ENCODE measurements around the gene GID4.
A peak's percentile ranks its signal among the peaks of the same experiment; 100 is the strongest.

The GID4 gene

DNA sequence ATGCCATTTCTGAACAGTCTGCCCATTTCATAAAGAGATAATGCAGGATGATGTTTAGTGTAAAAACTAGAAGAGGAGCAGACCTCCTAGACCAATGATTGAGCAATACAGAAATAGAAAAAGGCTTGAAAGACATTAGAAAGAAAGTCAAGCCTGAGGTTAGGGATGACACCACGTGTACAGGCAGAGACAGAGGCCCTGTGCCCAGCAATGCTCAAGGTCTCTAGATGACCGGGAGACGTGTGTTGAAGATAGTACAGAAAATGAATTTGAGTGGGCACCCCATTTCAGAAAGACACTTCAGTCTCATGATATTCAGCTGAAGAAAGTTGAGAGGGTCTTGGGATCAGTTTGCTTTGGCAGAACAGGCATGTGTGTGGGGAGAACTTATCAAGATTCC lies 5.4 kb downstream of the GID4 start:
- no peak for DNase-seq (ENCODE audit: low spot score)

GRCh38 chr17:18045691-18046350 lies 6.6 kb downstream of the GID4 start:
- DNase-seq (ENCODE audit: low spot score), result no peak

DNA sequence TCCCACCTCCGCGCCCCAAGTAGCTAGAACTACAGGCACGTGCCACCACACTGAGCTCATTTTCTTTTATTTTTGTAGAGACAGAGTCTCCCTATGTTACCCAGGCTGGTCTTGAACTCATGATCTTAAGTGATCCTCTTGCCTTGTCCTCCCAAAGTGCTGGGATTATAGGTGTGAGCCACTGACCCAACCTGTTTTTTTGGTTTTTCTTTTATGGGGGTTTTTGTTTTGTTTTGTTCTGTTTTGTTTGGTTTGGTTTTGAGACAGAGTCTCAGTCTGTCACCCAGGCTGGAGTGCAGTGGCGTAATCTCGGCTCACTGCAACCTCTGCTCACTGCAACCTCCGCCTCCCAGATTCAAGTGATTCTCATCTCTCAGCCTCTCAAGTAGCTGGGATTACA lies 16.4 kb downstream of the GID4 start:
- no peak for DNase-seq (ENCODE audit: low spot score)

GRCh38 chr17:18056214-18056613 lies 17.0 kb downstream of the GID4 start:
- DNase-seq (ENCODE audit: low spot score), result no peak

GRCh38 chr17:18059283-18059682 lies 20.1 kb downstream of the GID4 start:
- no peak for DNase-seq (ENCODE audit: low spot score)

GRCh38 chr17:18064053-18064452 lies 24.8 kb downstream of the GID4 start:
- no peak for DNase-seq (ENCODE audit: low spot score)

- no peak for DNase-seq (ENCODE audit: low spot score)
Measured at GRCh38 chr17:18065546-18065945, 26.3 kb downstream of the GID4 start.

DNA sequence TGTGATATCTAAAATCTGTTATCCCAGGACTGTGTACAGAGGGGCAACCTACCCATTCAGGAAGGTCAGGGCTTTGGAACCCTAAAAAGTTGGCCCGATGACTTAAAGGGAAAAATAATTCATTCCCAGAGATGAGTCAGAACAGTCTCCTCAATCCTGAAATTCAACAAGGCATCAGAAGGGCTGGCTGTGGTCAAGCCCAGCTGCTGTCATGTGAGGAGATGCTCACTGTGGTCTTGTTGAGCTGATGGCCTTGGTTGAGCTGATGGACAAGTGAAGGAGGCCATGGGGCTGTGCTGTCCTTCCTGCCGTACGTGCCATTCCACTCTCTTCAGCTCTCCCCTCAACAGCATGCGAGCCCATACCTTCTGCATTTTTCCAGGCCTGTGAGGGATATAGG lies 27.7 kb downstream of the GID4 start:
- DNase-seq (ENCODE audit: low spot score), result no peak

DNA sequence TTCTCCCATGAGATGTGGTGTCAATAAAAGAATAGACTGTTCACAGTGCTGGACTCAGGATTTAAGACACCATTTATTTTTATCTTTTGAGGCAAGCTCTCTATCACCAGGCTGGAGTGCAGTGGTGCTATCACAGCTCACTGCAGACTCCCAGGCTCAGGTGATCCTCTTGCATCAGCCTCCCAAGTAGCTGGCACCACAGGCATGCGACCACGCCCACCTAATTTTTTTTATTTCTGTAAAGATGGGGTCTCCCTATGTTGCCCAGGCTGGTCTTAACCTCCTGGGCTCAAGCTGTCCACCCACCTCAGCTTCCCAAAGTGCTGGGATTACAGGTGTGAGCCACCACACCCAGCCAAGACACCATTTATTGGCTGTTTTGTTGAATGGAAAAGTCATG lies 29.9 kb downstream of the GID4 start:
- DNase-seq (ENCODE audit: low spot score), result no peak

- no peak for DNase-seq (ENCODE audit: low spot score)
Measured at GRCh38 chr17:18070861-18071340, 31.7 kb downstream of the GID4 start.

DNA sequence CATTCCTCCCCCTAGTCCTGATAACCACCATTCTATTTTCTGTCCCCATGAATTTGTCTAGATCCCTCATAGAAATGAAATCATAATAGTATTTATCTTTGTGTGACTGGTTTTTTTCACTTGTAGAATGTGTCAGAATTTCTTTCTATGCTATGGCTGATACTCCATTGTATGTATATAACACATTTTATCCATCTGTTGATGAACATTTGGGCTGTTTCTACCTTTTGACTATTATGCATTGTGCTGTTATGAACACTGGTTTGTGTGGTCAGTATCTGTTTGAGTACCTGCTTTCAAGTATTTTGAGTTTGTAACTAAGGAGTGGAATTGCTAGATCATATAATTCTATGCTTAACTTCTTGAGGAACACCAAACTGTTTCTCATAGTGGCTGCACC lies 32.5 kb downstream of the GID4 start:
- no peak for DNase-seq (ENCODE audit: low spot score)

DNA sequence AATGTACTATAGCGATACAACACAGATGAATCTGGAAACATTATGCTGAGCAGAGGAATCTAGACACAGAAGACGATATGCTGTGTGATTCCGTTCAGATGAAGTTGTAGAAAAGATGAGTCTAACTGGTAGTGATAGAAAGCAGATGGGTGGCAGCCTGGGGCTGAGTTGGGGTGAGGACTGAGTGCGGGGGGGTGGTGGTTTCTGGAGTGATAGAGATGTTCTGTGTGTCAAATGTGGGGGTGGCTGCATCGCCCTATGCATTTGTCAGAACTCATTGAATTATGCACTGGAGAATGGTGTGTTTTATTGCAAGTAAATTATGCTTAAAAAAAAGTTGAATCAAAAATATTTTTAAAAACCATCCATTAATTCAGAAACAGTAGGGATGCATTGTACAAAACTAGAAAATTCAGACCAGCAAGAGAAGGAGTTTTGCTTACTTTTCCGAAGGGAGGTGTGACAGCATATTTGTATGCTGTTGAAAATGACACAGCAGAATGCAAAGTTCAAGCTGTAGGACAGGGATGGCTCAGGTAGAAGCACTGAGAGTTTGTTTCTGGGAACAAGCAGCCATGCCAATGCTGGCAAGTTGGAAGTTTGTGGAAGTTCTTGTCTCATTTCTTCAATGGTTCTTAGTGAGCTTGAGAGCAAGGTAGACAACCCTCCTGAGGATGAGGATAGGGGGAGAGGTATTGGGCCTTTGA lies 35.5 kb downstream of the GID4 start:
- DNase-seq (ENCODE audit: low spot score), result no peak

DNA sequence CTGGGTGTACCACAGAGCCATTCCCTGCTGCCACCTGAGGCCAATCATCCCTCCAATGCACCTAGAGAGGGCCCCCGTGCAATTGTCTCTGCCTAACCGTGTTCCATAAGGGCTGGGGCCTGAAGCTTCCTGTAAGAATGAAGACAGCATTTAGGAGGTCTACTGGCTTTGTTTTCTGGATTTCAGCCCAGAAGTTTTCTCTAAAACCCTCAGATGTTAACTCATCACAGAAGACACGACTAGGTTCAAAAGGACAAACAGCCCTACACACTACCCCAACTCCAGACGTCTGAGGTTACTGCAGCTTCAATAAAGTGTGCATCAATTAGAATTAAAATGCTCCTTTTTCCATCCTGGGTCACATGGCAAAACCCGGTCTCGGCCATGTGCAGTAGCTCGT lies 37.7 kb downstream of the GID4 start:
- no peak for DNase-seq (ENCODE audit: low spot score)

DNA sequence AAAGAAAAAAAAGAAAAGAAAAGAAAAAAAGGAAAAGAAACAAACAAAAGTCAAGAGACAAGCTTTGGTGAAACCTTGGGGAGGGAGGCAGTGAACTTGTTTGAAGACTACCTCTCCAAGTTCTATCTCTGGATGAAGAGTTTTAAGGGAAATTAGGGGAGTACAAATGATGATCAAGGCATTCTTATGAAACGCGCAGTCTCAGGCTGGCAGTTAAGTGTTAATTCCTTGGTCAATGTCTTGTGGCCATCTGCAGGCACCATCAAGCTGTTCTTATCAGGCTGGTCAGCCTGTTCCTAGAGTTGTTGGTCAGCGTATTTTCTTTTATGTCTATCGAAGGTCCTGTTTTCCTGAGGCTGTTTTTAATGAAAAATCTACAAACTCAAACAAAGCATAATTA lies 40.3 kb downstream of the GID4 start:
- DNase-seq (ENCODE audit: low spot score), result no peak

DNA sequence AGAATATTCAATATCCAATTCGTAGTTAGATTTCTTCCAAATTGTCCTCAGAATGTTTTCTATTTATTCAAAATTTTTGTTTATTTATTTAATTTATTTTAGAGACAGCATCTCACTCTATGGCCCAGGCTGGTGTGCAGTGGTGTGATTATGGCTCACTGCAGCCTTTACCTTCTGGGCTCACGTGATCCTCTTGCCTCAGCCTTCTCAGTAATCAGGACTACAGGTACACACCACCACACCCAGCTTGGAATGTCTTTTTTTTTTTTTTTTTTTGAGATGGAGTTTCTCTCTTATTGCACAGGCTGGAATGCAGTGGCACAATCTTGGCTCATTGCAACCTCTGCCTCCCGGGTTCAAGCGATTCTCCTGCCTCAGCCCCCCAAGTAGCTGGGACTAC lies 45.0 kb downstream of the GID4 start:
- no peak for DNase-seq (ENCODE audit: low spot score)

DNA sequence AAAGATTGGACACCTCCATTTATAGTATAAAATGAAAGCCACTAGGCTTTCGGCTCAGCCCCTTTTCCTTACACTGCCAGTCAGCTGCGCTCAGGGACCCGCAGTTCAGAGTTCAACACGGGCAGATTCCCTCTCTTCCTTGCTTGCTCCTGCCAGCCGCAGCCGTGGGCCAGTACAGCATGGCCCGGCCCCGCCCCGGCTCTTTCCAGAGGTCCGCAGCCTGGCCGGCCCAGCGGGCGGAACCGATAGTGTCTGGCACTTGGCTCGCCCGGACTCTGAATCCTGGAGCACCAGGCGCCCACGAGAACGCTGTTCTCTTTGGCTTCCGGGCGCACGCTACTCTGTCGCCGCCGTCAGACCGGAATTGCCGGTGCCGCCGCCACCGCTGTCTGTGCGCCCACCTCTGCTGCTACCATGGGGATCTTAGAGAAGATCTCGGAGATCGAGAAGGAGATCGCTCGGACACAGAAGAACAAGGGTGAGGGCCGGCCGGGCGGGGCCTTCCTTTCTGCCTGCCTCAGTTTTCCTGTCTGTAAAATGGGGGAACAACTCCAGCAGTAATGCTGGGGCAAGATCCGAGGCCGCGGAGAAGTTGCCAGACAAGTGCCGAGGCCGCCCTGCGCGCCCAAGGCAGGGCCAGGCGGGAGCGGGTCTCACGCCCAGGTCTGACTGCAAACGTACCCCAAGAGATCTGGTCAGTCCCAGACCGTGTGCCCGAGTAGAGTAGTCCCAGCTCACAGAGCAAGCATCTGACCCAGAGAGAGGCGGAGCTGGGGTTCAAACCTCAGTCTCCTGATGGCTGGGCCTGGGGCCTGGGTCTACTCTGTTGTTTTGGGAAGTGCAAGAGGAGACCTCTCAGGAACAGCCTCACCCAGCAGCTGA lies 48.6 kb downstream of the GID4 start, which contains the start of gene DRG2:
TSS of gene DRG2 (plus strand) at position 339 of the 882 bp plus-strand sequence. CDS start at position 415, 76 bp downstream.
- peak; percentile 80 for DNase-seq (ENCODE audit: low spot score)

DNA sequence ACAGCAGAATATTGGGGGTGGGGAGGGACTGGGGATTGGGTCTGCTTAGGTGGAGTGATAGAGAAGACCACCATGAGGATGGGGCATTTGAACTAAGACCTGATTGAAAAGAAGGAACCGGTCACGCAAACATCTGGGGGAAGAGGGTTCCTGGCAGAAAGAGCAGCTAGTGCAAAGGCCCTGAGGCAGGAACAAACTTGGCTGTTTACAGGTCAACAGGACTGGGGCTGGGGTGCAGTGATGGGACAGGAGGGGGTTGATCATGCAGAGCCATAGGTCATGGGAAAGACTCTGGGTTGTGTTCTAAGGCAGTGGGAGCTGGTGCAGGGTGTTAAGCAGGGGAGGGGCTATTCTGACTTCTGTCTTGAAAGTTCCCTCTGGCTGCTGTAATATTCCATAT lies 50.4 kb downstream of the GID4 start:
- no peak for DNase-seq (ENCODE audit: low spot score)

DNA sequence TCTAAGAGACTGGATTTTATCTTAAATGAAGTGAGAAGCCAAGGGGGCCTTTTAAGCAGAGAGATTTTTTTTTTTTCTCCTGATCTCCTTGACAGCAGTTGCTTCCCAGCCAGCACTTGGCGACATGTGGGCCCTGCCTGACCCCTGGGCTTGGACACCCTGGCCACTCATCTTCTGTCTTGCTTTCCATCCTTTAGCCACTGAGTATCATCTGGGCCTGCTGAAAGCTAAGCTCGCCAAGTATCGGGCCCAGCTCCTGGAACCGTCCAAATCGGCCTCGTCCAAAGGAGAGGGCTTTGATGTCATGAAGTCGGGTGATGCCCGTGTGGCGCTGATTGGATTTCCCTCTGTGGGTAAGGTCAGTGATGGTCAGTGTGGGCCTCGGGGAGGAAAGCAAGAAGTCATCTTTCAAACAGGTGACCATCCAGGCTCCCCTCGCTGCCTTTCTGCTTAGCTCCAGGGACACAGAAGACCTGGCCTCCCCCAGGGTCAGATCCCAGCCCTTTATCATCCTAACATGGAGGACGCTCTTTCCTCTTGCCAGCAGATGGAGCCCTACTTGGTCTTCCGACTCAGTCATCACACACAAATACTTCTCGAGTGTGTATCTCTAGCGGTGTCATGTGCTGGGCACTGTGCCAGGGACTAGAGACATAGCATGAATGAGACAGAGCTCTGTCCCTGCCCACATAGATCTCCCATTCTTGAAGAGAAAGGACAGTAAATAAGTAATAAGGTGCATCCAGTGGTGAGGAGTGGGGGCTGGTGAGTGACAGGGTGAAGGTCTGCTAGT lies 54.6 kb downstream of the GID4 start:
- DNase-seq (ENCODE audit: low spot score), result no peak

- DNase-seq (ENCODE audit: low spot score), result no peak
Measured at GRCh38 chr17:18094409-18094807, 55.2 kb downstream of the GID4 start.

DNA sequence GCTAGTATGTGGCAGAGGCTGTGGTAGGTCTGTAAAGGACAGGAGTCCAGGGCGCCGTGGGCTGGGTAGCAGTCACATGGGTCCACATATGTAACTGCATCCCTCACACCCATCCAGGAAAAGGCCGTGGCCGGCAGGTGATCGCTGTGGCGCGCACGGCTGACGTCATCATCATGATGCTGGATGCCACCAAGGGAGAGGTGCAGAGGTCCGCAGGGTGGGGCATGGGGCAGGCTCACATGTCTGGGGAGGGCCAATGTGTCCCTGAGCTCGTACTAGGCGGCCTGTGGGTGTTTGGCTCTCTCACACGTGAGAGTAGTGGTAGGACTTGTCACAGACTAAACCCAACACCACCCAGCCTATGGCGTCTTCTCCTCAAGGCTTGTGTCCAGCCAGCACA lies 60.3 kb downstream of the GID4 start:
- no peak for DNase-seq (ENCODE audit: low spot score)

- DNase-seq (ENCODE audit: low spot score), result no peak
Measured at GRCh38 chr17:18100616-18101015, 61.4 kb downstream of the GID4 start.

GRCh38 chr17:18101828-18102227 lies 62.6 kb downstream of the GID4 start:
- no peak for DNase-seq (ENCODE audit: low spot score)
